ENCODE results near the gene PHC2.

The PHC2 gene

GRCh38 chr1:33323663-33324477 is 107.0 kb downstream of the PHC2 start:
- DNase-seq (ENCODE audit: low read depth) = no peak
- TF ChIP-seq MYC (IDR thresholded peaks at IDR 0.05; ENCODE audit: low read depth, low read length) (no peak), POLR2A (IDR thresholded peaks at IDR 0.05; ENCODE audit: extremely low read depth, insufficient read length) (no peak), MAX (IDR thresholded peaks at IDR 0.05; ENCODE audit: low read depth, low read length) (no peak)
- TF ChIP-seq, protein P1, sequence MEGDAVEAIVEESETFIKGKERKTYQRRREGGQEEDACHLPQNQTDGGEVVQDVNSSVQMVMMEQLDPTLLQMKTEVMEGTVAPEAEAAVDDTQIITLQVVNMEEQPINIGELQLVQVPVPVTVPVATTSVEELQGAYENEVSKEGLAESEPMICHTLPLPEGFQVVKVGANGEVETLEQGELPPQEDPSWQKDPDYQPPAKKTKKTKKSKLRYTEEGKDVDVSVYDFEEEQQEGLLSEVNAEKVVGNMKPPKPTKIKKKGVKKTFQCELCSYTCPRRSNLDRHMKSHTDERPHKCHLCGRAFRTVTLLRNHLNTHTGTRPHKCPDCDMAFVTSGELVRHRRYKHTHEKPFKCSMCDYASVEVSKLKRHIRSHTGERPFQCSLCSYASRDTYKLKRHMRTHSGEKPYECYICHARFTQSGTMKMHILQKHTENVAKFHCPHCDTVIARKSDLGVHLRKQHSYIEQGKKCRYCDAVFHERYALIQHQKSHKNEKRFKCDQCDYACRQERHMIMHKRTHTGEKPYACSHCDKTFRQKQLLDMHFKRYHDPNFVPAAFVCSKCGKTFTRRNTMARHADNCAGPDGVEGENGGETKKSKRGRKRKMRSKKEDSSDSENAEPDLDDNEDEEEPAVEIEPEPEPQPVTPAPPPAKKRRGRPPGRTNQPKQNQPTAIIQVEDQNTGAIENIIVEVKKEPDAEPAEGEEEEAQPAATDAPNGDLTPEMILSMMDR (IDR thresholded peaks at IDR 0.05; ENCODE audit: low read depth, low read length) = no peak
- no peak overlapping the region for H3K4me3 ChIP-seq (ENCODE audit: low read depth, low read length)

DNA sequence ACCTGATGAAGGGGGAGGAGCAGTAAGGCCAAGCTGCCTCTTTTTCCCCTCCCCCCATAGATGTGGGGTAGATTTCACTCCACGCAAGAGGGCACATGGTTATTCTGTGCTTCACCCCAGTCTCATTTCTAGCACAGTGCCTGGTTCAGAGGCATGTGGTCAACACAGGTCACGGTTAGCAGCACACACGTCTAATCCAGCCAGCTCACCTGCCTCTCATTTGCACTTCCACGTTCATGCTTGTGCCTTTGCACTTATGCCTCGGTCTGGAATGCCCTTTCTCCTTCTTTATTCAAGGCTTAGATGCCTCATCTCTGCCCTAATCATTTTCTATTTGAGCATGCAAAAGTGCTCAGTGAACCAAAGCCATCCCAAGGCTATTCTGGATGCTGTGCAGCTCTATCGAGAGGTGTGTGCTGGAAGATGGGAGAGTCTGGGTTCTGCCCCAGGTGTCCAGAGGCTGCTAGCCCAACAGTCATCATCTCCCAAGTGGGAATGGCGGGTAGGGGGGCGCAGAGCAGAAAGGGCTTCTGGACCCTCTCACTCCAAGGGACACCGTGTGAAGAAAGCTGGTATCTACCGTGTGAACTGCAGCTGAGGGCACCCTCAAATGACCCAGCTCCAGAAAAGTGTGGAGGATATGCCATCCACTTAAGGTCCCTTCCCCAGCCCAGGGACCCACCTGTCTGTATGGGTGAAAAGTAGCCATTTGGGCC is 107.9 kb downstream of the PHC2 start:
- H3K4me3 ChIP-seq (ENCODE audit: low read depth, low read length) = no peak overlapping the region
- no peak for TF ChIP-seq MYC (IDR thresholded peaks at IDR 0.05; ENCODE audit: low read depth, low read length)
- TF ChIP-seq, protein P1 (IDR thresholded peaks at IDR 0.05; ENCODE audit: low read depth, low read length) = no peak
- no peak for TF ChIP-seq MAX (IDR thresholded peaks at IDR 0.05; ENCODE audit: low read depth, low read length)
- TF ChIP-seq POLR2A (IDR thresholded peaks at IDR 0.05; ENCODE audit: extremely low read depth, insufficient read length) = no peak
- no peak for DNase-seq (ENCODE audit: low read depth)

- no peak for TF ChIP-seq MAX (IDR thresholded peaks at IDR 0.05; ENCODE audit: low read depth, low read length)
- TF ChIP-seq MYC (IDR thresholded peaks at IDR 0.05; ENCODE audit: low read depth, low read length) = no peak
- no peak overlapping the region for H3K4me3 ChIP-seq (ENCODE audit: low read depth, low read length)
- DNase-seq (ENCODE audit: low read depth) = no peak
These were observed 108.8 kb downstream of the PHC2 start for GRCh38 chr1:33322109-33322508.

DNA sequence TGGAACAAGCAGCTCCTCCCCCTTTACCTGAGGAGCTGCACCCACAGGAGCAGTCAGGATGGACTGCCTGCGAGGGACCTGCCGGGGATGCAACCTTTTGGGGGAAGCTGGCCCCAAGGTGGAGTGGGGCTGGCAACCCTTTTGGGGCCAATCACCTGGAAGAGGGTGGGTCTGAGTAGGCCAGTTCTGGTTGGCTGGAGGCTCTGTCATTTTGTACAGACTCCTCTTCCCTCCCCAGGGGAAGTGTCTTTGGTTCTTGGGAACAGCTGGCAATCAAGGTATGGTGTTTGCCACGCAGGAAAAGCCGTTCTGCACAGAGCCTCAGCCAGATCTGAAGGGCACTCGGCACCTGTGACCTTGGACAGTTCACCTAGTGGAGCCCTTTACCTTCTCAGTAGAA is 109.7 kb downstream of the PHC2 start:
- TF ChIP-seq MAX (IDR thresholded peaks at IDR 0.05; ENCODE audit: low read depth, low read length) (no peak), POLR2A (IDR thresholded peaks at IDR 0.05; ENCODE audit: extremely low read depth, insufficient read length) (no peak), MYC (IDR thresholded peaks at IDR 0.05; ENCODE audit: low read depth, low read length) (no peak)
- TF ChIP-seq, protein P1 (IDR thresholded peaks at IDR 0.05; ENCODE audit: low read depth, low read length) = no peak
- H3K4me3 ChIP-seq (ENCODE audit: low read depth, low read length) = no peak overlapping the region
- no peak for DNase-seq (ENCODE audit: low read depth)

- no peak within 1 kb of the TSS for H3K4me3 ChIP-seq (ENCODE audit: low read depth, low read length)
- TF ChIP-seq MYC (IDR thresholded peaks at IDR 0.05; ENCODE audit: low read depth, low read length) (no peak), POLR2A (IDR thresholded peaks at IDR 0.05; ENCODE audit: extremely low read depth, insufficient read length) (no peak), MAX (IDR thresholded peaks at IDR 0.05; ENCODE audit: low read depth, low read length) (no peak)
- TF ChIP-seq, protein P1 (IDR thresholded peaks at IDR 0.05; ENCODE audit: low read depth, low read length) = no peak
- no peak for DNase-seq (ENCODE audit: low read depth)
These were observed 110.2 kb downstream of the PHC2 start, which contains the start of gene A3GALT2 for GRCh38 chr1:33320619-33321165. TSS of gene A3GALT2 (minus strand) at chr1:33321098. CDS start at chr1:33321098, 0 bp downstream.

Measured in NB4 (cell line).